HCEC 1CT (cell line): Measurements from ENCODE around the gene JARID2.
A peak's percentile ranks its signal among the peaks of the same experiment; 100 is the strongest.

ENCODE experiments used
- DNase-seq: peaks from one replicate; pipeline ENCODE4 v3.0.0-alpha.2; 2017

Gene JARID2

GRCh38 chr6:15449011-15449410 is 203.1 kb downstream of the JARID2 start:
- DNase-seq = no peak

GRCh38 chr6:15451738-15452137 is 205.9 kb downstream of the JARID2 start:
- no peak for DNase-seq

GRCh38 chr6:15452182-15452941 is 206.5 kb downstream of the JARID2 start:
- no peak for DNase-seq

- no peak for DNase-seq
Observed at GRCh38 chr6:15453186-15453585, 207.3 kb downstream of the JARID2 start.

GRCh38 chr6:15453622-15454021 is 207.8 kb downstream of the JARID2 start:
- no peak for DNase-seq

- no peak for DNase-seq
Observed at GRCh38 chr6:15456422-15456821, 210.6 kb downstream of the JARID2 start.

GRCh38 chr6:15457121-15457650 is 211.3 kb downstream of the JARID2 start:
- DNase-seq = no peak

GRCh38 chr6:15458021-15458459 is 212.2 kb downstream of the JARID2 start:
- no peak for DNase-seq

GRCh38 chr6:15460110-15460727 is 214.3 kb downstream of the JARID2 start:
- DNase-seq = no peak

GRCh38 chr6:15461127-15461944 is 215.5 kb downstream of the JARID2 start:
- DNase-seq = no peak

- no peak for DNase-seq
Observed at GRCh38 chr6:15462256-15462655, 216.4 kb downstream of the JARID2 start.

GRCh38 chr6:15462717-15463525 is 217.1 kb downstream of the JARID2 start:
- peak; percentile 20 for DNase-seq

- DNase-seq = no peak
Observed at GRCh38 chr6:15464211-15464725, 218.4 kb downstream of the JARID2 start.

- no peak for DNase-seq
Observed at GRCh38 chr6:15465212-15465611, 219.3 kb downstream of the JARID2 start.

- no peak for DNase-seq
Observed at GRCh38 chr6:15470746-15471145, 224.9 kb downstream of the JARID2 start.

- no peak for DNase-seq
Observed at GRCh38 chr6:15472621-15473020, 226.8 kb downstream of the JARID2 start.

GRCh38 chr6:15473174-15473573 is 227.3 kb downstream of the JARID2 start:
- DNase-seq = no peak

- peak; percentile 77 for DNase-seq
Observed at GRCh38 chr6:15473741-15474161, 227.9 kb downstream of the JARID2 start.

GRCh38 chr6:15474196-15474595 is 228.3 kb downstream of the JARID2 start:
- DNase-seq = peak; percentile 88

GRCh38 chr6:15475261-15475660 is 229.4 kb downstream of the JARID2 start:
- DNase-seq = no peak

- no peak for DNase-seq
Observed at GRCh38 chr6:15475872-15476271, 230.0 kb downstream of the JARID2 start.
